GM18508 (cell line): ENCODE data around the gene FMN2.
"Not testable (repeated sequence)": the region's sequence is repeated elsewhere in the genome, so short reads cannot be mapped to it uniquely, and the experiment has no call there.

Experiments
- ATAC-seq: cut with Tn5 transposase; IDR thresholded peaks from one replicate; pipeline ENCODE4 v1.9.1; 2021; ENCODE audit warnings: moderate number of reproducible peaks; ENCODE audit not compliant: insufficient read depth, unreplicated experiment

Gene FMN2

DNA sequence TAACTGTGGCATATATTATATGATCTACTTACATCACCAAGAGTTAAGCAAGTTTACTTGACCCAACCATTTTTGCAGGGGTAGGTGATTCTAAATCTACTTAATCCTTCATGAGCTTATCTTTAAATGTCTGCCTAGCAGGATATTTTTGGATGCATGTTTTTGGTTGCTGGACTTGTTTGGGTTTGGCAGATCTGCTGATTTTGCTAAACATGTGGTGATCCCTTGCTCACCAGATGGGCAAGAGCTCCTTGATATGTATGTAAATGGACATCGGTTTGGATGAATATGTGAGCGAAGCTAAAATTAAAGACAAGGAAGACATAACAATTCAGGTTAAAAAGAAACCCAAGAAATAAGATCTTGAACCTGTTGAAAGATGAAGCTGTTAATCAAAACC, 36.7 kb downstream of the FMN2 start:
- ATAC-seq: no peak

DNA sequence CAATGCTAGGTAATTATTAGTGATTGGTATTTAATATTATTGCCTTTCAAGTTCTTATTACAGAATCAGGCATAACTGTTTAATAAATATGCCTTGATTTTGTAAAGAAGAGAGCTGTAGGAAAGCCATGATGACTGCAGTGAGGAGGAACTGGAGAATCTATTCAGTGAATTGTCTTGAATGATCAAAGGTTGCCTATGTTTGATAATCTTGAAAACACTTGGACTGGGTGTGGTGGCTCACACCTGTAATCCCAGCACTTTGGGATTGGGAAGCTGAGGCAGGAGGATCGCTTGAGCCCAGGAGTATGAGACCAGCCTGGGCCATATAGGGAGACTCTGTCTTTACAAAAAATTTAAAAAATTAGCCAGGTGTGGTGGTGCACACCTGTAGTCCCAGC, 42.4 kb downstream of the FMN2 start:
- ATAC-seq: no peak

DNA sequence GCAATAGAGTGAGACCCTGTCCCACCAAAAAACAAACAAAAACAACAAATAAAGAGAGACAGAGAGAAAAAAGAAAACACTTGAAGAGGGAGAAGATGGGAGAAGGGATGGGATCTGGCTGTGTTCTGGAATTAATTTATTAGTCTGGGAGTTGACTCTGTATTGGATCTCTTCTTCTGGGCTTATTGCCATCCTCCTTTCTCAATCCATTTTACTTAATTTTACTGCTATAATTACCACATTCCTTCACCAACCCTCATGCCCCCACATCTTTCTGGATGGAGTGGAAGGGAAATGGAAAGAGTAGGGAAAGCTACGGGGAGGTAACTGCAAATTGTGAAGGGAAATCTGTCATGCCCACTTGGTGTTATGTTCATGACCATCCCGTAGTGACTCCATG, 42.9 kb downstream of the FMN2 start:
- no peak for ATAC-seq

DNA sequence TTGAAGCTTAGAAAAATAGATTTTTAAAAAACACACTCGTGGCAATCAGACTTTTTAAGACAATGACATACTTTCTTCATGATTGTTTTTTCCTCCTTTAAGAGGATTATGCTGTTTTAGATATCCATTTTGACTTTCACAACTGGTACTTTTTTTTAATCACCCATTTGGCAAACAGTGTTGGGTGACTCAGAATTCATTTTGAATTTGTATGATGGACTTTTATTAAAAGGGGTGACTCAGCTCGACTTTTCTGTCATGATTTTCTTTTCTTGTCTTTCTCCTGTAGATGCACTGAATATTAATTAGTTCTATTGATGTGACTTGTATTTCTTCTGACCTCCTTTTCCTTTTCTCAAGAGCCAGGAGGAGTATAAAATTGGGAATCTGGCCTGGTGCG, 44.7 kb downstream of the FMN2 start:
- no peak for ATAC-seq

DNA sequence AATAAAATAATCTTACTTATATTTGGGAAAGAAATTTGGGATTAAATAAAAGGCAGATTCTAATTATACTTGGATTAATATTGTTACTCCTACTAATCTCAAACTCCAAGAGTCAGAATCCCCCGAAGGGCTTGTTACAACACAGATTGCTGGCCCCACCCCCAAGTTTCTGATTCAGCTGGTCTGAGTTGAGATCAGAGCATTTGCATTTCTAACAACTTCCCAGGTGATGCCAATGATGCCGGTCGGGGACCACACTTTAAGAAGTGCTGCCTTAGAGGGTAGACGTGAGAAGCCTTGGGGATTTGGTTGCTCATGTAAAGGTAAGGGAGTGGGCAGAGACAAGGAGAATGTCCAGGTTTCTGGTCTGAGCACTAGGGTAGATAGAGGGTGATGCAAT, 47.2 kb downstream of the FMN2 start:
- ATAC-seq: no peak

DNA sequence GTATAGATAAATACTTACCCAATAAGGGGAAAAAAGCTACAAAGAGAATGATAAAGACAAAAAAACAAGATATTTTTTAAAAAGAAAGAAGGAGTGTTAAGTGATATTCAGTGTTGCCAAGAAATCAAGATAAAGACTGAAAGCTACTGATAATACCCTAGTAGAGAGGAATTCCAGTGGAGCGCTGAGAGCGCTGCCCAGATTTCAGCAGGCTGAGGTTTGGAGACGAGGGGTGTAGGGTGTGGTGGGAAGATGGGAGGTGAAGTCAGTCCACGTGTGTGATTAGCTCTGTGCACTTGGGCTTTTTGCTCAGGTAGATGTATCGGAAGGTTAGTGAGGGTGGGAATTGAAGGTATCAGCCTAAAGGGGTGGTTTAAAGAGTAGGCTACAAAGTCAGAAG, 47.8 kb downstream of the FMN2 start:
- no peak for ATAC-seq

DNA sequence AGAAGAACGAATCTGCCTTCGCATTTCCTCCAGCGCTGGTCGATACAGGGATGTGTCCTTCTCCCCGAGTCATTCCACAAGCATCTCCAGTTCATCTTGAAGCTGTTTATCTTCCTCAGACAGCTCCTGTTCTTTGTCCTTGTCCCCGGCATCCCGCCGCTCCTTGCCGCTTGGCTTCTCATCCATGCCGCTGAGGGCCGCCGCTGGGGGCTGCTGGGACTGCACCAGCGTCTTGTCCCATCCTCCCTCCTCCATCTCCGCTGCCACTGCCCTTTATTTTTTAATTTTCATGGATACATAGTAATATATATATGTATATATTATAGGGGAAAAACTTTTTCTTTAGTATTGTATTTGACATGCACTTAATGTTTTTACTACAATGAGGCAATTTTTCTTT, 53.4 kb downstream of the FMN2 start:
- no peak for ATAC-seq

DNA sequence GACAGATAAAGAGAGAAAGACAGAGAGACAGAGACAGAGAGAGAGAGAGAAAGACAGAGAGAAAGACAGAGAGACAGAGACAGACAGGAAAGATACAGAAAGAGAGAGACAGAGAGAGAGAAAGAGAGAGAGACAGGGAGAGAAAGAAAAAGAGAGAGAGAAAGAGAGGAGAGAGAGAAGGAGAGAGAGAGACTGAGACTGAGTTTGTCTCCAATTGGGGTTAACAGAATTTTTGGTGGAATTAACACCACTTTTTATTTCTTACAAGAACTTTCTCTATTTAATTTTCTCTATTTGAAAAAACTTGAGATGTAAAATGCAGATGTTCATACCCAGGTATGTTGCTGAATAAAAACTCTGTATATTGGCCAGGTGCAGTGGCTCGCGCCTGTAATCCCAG, 56.6 kb downstream of the FMN2 start:
- no peak for ATAC-seq

DNA sequence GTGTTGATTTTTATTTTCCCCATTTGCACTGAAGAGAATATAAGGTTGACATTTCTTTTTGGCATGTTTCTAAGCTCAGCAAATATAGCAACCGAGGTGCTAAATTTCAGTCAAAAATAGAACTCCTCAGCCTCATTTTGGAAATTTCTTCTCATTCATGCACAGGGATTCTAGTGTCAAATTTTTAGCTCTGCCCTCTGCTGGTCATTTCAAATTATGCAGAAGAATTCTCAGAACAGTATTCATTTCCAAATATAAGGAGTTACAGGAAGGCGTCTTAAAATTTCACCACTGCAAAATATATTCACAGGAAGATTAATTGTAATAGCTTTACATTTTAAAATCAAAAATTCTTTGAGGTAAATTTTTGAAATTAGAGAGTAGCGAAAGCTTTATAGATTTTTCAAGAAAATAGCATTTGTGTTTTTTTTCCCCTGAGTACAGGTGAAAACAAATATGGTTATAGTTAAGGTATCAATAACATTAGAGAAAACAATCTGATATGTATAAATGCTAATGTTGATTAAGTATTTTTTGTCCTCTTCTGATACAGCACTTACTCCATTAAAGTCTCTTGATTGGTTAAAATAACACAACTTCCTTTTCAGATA, 57.9 kb downstream of the FMN2 start:
- ATAC-seq: no peak

DNA sequence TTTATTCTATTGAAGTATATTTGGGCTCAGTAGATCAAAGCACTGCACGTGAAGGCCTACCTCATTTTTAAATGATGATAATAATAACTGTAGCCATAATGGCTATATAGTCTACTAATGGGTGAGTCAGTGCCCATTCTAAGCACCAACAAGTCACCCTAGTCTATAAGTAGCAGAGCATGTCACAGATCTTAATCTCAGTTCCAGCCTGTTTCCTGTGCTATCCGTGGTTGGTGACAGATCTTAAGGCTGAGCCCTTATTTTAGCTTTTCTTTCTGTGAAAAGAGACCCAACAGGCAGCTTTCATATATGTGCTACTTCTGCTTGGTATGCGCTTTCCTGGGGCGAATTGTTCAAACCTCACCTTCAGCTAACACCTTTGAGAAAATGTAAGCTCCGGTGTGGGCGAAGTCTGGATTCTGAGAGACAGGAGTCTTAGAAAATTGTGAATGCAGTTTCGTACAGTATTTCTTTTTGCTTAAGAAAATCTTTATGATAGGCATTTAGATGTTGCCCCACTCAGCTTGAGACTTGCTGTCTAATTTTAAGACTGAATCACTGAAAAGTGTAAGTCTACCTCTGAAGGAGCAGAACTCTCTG, 59.6 kb downstream of the FMN2 start:
- no peak for ATAC-seq

DNA sequence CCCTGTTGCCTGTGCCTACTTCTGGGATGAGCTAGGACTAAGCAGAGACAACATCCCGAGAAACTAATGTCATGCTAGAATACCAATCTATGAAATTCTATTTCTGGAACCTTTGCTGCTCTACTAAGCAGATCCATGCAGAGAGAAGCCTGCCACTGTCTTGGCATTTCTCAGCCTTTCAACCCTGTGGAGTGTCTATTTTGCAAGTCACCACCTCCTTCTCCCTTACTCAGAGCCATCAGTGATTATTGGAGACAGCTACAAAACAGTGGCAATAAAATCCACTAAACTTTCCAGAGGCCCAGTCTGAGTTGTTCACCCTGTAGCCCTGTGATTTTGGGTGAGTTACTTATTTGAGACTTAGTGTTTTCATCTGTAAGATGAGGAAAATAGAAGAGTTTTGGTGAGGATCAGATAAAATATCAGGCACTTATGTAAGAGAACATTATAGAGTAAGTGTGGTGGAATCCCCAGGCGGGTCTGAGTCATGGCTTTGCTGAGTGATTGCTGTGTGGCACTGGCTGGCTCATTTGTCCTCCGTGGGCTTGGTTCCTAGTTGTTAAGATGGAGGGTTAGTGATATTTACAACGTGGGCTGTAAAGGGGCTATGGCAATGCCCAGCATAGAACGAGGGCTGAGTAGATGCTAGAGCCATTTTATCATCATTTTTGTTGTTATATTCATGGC, 61.1 kb downstream of the FMN2 start:
- no peak for ATAC-seq

DNA sequence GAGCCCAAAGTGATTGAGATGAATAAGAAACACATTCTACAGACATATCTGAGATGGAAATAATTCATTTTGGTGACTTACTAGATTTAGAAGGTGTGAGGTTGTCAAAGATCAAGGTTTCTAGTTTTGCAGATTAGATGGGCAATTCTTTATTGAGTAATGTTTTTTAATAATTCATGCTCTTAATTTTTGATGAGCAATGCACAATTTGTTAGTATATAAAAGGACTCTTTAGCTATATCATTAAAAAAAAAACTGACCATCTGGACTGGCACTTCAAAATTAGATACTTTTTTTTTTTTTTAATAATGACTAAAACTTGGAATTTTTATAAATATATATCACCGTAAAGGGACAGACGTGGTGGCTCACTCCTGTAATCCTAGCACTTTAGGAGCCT, 63.9 kb downstream of the FMN2 start:
- no peak for ATAC-seq

DNA sequence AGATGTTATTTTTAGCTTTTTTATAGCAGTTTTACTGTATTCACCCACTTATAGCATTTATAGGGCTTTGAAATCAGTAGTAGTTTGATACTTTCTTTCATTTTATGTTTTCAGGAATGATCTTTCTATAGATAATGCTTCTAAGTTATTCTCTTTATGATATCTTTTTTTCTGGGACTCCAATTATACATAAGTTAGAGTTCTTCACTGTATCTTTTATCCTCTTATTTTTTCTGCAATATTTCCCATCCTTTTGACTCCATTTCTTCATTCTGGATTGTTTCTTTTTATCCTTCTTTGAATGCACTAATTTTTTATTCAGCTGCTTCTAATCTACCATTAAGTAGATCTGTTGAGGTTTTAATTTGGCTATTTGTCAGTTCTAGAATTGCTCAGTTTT, 73.1 kb downstream of the FMN2 start:
- ATAC-seq: no peak

DNA sequence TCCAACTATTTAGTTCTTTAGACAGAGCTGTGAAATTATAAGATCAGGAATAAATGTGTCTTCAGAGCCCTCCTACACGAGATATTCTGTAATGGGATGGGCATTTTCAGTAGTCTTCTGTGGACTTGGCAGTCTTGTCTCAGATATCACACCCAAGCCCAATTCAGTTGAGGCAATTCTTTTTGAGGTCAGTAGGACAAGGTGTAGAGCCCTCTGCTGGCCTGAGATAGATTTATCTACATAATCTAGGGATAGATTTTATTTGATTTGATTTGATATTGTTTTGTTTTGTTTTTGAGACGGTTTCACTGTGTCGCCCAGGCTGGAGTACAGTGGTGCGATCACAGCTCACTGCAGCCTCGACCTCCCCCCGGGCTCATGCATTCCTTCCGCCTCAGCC, 77.5 kb downstream of the FMN2 start:
- ATAC-seq: no peak

DNA sequence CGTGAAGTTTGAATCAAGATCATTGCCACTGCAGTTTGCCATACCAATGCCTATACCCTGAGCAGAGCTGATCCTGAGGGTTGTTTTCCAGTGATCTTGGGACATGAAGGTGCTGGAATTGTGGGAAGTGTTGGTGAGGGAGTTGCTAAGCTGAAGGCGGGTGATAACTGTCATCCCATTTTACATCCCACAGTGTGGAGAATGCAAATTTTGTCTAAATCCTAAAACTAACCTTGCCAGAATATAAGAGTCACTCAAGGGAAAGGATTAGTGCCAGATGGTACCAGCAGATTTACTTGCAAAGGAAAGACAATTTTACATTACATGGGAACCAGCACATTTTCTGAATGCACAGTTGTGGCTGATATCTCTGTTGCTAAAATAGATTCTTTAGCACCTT, 78.6 kb downstream of the FMN2 start:
- no peak for ATAC-seq

DNA sequence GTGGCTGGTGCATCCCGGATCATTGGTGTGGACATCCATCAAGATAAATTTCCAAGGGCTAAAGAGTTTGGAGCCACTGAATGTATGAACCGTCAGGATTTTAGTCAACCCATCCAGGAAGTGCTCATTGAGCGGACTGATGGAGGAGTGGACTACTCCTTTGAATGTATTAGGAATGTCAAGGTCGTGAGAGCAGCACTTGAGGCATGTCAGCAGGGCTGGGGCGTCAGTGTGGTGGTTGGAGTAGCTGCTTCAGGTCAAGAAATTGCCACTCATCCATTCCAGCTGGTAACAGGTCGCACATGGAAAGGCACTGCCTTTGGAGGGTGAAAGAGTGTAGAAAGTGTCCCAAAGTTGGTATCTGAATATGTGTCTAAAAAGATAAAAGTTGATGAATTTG, 79.1 kb downstream of the FMN2 start:
- ATAC-seq: no peak

DNA sequence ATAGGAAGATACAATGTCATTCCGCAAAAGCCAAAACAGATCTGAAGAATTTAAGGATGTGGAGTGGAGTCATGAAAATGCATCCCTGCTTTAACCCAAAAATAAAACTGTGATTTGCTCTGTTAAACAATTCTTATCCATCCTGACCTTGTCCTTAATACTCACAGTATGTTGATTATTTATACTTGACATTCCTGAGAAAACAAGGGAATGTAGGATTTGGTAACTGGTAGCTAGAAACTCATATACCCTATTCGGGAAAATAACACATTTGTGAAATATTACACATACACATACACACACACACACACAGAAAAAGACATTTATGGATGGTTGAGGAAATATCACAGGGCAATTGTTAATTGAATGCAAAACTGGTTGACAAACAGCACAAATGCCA, 80.2 kb downstream of the FMN2 start:
- no peak for ATAC-seq

DNA sequence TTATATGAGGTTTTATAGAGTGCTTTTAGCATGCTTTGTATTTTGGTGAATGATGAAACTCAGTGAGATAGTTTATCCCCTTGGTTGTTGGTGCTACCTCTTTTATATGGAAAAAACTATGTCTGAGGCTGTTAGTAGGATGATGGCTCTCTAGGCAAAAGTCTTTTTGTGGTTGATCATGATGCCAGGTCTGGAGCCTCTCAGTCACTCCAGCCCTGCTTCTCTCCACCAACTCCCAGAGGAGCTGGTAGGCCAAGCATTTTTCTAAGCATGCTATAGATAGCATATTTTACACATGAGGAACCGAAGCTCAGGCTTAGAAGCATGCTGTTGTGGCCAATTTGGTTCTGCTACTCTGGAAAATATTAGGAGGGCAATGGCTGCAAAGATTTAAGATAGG, 82.2 kb downstream of the FMN2 start:
- ATAC-seq: no peak

DNA sequence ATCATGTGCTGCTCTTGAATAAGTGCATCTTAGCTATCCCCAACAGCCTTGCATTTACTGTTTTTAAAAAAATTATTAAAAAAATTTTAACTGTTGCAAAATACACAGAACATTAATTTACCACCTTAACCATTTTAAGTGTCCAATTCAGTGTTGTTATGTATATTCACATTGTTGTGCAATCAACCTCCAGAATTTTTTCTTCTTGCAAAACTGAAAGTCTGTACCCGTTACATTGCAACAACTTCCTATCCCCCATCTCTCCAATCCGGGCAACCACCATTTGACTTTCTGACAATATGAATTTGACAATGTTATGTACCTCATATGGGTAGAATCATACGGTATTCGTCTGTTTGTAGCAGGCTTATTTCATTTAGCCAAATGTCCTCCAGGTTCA, 83.1 kb downstream of the FMN2 start:
- ATAC-seq: no peak

DNA sequence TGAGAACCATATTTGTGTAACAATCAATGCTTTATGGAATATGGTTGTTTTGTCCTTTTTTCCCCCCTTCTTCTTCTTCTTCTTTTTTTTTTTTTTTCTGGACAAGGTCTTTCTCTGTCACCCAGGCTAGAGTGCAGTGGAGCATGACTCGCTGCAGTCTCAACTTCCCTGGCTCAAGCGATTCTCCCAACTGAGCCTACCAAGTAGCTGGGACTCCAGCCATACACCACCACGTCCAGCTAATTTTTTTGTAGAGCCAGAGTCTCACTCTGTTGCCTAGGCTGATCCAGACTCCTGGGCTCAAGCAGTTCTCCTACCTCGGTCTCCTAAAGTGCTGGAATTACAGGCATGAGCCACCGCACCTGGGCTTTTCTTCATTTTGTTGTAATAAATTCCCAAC, 86.7 kb downstream of the FMN2 start:
- ATAC-seq: no peak

DNA sequence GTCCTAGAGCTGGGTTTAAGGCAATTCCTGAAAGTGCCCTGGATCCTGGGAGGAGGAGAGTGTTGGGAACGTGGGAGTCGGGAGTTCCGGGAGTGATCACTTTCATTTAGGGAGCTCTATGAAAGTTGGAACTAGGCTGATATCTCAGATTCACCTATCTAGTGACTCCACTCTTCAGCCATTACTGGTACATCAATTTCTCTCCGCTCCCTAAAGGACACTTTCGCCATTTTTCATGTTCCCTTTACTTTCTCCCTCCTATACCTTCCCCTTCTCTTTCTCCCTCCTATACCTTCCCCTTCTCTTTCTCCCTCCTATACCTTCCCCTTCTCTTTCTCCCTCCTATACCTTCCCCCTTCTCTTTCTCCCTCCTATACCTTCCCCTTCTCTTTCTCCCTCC, 93.0 kb downstream of the FMN2 start:
- ATAC-seq: not testable (repeated sequence)

DNA sequence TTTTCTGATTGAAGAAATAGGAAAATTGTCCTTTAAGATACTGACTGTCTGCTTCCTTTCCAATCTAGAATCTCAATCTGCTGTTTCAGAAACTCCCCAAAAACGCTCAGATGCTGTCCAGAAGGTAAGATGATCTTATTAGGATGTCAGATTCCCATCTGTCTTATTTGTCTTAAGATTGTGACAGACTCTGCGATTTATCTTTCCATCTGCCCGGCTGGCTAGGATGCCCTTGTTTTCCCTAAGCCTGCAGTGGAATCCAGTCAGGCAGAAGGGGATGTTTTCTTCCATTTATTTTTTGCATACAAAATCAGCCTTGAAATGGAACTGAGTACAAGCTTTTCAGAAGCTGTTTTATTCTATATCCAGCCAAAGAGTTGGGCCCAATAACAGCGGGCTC, 96.5 kb downstream of the FMN2 start:
- no peak for ATAC-seq
